Limb (tissue), 2 donors: Measurements from ENCODE around the gene MYOM3.

Experiments
- DNase-seq, 2 donors: peaks; one replicate each; pipeline ENCODE4 v3.0.0-alpha.2; 2016; ENCODE audit errors: extremely low spot score in 2 of 2

Gene MYOM3

DNA sequence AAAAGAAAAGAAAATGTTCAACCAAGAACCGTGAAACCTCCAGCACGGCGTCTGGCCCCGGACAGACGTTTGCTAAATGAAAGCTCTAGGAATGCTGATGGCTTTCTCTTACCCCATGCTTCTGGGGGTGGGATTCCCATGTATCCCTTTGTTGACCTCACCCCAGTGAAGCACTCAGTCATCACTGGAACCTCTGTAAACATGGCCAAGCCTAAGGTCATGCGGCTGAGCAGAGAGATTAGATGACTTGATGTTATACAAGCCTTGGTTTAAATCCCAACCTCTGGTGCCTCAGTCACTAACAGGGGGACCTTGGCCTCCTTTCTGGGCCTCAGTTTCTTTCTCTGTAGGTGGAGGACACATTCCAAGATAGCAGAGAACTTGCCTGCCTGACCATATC is 2.8 kb upstream of the MYOM3 start:
- DNase-seq, result no peak

GRCh38 chr1:24113641-24114033 is 1.7 kb upstream of the MYOM3 start:
- no peak for DNase-seq

DNA sequence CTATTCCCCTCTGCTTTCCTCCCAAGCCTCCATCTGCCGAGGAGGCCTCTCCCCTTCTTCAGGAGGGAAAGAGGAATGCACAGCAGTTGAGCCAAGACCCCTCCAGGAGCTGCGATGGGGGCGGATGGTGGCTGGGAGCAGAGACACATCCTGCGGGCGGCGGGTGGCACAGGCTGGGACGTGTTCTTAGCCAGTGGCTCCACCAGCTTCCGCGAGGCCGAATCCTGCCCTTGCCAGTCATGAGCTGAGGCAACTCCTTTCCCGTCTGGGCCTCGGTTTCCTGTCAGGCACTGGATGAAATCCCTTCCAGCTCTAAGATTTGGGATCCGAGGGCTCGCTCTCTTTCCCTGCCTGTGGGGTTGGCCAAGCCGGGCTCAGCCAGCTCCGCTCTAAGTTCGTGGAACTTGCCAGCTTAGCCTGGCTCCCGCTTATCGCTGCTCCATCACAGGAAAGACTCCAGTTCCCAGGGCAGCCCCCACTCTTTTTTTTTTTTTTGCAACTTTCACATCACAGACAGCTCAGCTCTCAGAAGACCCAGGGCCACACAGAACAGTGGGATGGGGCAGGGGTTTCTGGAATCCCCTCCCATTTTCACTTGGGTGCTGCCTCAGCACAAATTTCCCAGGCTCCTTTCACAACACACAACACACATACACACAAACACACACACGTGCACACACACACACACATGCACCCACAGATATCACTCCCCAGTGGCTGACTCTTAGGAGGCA is 506 bp downstream of the MYOM3 start:
- no peak for DNase-seq

DNA sequence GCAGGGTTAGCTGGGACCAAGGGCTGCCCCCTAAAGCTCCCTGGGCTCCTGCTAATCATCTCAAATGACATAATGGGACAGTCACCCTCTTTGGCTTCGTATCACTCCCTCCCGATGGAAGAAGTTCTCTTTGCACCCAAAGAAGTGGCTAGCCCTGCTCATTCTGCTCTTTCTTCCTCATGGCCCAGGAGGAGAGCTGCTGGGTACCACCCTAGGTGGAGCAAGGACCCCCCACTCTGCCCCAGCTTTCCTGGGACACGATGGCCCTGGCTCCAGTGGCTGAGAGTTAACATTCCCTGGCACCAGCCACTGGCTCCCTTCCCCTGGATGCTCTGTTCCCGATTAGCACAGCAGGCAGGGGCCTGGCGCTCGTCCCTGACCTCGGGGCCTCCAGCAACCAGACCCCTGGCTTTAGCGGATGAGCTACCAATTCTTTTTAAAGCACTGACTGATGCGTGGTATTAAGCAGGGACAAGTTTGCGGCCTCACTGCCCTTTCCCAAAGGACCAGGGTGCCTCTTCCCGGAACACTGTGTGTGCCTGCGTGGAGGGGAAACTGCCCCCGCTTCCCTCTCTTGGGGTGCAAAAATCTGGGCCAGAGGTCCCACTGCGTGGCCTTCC is 1.2 kb downstream of the MYOM3 start:
- DNase-seq, result no peak

DNA sequence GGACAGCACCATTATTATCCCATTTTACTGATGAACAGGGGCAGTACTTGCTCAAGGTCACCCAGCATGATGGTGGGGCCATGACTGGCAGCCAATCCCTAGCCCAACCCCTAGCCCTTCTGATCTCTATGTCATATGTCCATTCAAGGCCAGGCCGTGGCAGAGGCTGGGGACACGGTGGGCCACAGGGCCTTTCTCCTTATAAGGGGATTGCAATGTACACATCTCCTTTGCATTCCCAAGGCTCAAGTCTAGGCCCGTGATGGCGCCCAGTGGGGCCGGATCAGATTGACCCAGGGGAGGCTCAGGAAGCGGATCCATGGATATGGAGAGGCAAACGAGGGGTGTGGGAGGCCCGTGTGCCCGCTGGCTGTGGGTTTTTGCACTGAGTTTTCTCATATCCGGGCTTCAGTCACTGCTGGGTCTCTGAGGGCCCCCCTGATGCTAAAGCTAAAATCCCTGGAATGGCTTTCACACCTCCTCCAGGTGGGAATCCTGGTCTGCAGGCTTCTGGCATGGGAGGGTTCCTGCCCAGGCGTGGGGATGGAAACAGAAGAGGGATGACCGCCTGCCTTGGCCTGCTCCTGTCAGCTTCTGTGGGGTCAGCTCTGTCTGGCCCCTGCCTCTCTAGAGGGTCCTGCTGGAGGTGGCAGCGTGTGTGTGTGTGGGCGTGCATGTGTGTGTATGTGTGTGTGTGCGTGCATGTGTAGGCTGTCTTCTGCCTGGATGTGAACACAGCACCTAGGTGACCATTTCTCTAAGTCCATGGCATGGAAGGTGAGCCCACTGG is 2.1 kb downstream of the MYOM3 start:
- DNase-seq, result no peak

GRCh38 chr1:24109166-24109483 is 2.8 kb downstream of the MYOM3 start:
- no peak for DNase-seq

- DNase-seq, result no peak
Observed at GRCh38 chr1:24108334-24109165, 3.4 kb downstream of the MYOM3 start.

GRCh38 chr1:24107462-24108138 is 4.3 kb downstream of the MYOM3 start:
- no peak for DNase-seq

- DNase-seq, result no peak
Observed at GRCh38 chr1:24105368-24106160, 6.4 kb downstream of the MYOM3 start.

- DNase-seq, result no peak
Observed at GRCh38 chr1:24104854-24105253, 7.1 kb downstream of the MYOM3 start.

- no peak for DNase-seq
Observed at GRCh38 chr1:24103879-24104278, 8.1 kb downstream of the MYOM3 start.

- no peak for DNase-seq
Observed at GRCh38 chr1:24103408-24103807, 8.5 kb downstream of the MYOM3 start.

DNA sequence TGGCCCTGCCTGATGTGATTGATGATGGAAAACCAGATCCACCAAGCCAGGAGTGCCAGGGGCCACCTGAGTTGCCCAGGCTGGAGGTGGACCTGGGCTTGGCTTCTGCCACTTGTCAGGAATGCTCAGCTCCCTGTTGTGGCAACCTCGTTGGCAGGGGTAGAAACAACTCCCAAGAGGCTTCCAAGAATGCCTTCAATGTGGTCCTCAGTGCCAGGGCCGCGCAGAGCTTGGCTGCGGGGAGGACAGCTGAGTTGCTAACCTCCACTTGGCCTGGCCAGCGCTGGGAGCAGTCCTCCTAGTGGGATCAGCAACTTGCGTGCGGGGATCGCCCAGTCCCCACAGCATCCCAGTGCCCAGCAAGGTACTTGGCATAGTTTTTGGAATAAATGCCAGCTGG is 9.0 kb downstream of the MYOM3 start:
- DNase-seq, result no peak

DNA sequence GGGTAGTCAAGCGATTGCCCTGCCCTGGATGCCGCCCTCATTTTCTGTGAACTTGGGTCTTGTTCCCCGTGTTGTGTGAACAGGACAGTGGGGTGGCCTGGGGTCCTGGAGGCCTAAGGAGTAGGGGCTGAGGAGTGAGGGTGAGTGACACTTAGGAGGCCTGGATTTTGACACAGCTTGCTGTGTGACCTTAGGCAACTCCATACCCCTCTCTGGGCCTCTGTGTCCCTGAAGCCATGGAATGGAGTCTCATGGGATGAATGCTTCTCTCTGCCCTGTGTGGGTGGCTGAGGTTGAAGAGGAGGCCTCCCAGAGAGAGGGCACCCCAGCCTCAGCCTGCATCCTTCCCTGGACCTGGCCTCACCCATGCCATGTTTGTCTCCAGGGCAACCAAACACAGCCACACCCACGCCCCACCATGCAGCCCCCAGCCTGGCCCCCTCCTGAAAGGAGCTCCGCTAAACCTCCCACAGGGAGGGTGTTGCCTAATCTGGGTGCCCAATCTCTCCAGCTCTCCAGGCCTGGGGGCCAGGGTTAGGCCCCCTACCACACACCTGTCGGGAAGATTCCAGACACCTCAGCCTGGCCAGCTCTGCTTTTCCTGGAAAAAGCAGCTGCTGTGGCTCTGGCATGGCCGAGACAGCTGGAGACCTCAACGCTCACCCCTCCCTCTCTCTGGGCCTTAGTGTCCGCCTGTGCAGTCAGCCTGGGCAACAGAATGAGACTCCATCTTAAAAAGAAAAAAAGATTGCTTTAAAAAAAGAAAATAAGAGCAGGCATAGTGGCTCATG is 9.9 kb downstream of the MYOM3 start:
- peak; percentile 63 to 66 for DNase-seq

- DNase-seq, result no peak
Observed at GRCh38 chr1:24100945-24101737, 10.8 kb downstream of the MYOM3 start.

GRCh38 chr1:24098943-24099638 is 12.8 kb downstream of the MYOM3 start:
- no peak for DNase-seq

DNA sequence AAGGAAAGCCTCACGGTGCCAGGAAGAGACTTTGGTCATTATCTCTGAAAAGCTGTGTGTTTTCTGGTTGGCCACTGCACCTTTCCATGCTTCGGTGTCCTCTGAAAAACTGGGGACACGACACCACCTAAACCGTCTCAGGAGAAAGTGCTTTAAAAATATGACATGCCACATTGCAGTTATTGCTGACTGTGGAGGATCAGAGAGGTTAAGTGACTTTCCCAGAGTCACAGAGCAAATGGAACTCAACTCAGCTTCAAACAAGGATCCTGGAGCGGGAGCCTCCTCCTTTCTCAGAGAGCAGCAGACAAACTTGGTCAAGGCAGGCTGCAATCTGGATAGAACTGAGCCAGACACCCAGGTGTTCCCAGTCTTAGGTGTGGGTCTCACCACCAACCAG is 13.8 kb downstream of the MYOM3 start:
- no peak for DNase-seq

GRCh38 chr1:24097663-24098062 is 14.3 kb downstream of the MYOM3 start:
- DNase-seq, result no peak
